Measurements from ENCODE around the gene SBF2.
"Not testable (repeated sequence)": the region's sequence is repeated elsewhere in the genome, so short reads cannot be mapped to it uniquely, and the experiment has no call there.

The SBF2 gene

DNA sequence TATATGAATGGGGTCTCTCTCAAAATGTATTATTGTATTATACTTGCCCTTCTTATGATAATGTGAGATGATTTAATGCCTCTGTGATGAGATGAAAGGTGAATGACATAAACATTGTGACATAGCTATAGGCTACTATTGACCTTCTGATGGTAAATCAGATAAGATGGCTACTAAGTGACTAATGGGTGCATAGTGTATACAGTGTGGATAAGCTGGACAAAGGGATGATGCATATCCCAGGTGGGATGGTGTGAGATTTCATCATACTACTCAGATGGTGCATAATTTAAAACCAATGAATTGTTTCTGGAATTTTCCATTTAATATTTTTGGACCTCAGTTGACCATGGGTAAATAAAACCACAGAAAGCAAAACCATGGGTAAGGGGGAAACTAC lies 243.5 kb downstream of the SBF2 start:
- Mint-ChIP-seq H3K4me1 (ENCODE audit: low read depth) (no peaks in the 10 kb centered on the region), H3K36me3 (ENCODE audit: low read depth) (no peaks in the 10 kb centered on the region), H3K27me3 (no peaks in the 10 kb centered on the region), H3K27ac (no peak overlapping the region), H3K4me3 (no peak overlapping the region), H3K9me3 (peaks cover under 1% of the 10 kb centered on the region)
- no peak for DNase-seq

DNA sequence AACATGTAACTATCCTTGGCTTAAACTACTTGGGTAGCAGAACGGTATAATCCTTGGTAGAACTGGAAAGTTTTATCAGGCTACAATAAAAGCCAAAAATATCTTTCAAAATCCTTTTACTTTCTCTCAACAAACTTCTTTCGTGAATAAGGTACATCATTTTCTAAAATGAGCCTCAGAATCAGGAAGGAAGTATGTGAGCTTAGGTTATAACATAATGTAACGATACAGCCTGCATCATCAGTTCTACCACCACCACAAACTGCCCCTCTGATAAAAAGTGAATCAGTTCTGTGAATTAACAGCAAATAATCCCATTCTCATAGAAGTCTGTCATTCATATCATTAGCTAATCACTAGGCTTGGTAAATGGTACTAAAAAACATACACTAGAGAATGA lies 244.3 kb downstream of the SBF2 start:
- H3K9me3 Mint-ChIP-seq, result peaks cover 3% of the 10 kb centered on the region
- no peak for DNase-seq
- H3K36me3 Mint-ChIP-seq (ENCODE audit: low read depth), result peaks cover under 1% of the 10 kb centered on the region
- H3K27me3 Mint-ChIP-seq, result no peaks in the 10 kb centered on the region
- H3K4me1 Mint-ChIP-seq (ENCODE audit: low read depth), result no peaks in the 10 kb centered on the region
- no peak overlapping the region for H3K27ac Mint-ChIP-seq
- H3K4me3 Mint-ChIP-seq, result no peak overlapping the region

GRCh38 chr11:10048350-10048749 lies 245.7 kb downstream of the SBF2 start:
- no peak for DNase-seq

DNA sequence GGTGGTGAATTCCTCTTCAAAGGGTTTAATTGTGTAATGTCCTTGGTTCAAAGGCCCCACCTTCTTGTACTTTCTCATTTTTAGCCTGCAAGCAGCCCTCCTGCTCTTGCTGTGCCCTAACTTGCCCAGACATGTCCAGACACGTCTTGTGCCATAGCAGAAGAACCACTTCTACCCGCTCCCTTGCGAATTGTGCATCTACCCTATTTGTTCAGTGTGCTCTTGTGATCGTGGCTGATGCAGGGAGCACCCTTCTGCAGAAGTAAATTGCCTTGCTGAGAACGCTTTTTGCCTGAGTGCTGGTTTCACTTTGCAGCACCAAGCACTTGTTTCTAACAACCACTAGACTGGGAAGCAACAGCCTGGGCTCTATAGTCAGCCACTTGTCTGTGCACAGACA lies 249.4 kb downstream of the SBF2 start:
- H3K27ac Mint-ChIP-seq, result no peak overlapping the region
- H3K36me3 Mint-ChIP-seq (ENCODE audit: low read depth), result peaks cover 28% of the 10 kb centered on the region
- no peaks in the 10 kb centered on the region for H3K27me3 Mint-ChIP-seq
- peaks cover 14% of the 10 kb centered on the region for H3K9me3 Mint-ChIP-seq
- DNase-seq, result no peak
- no peak overlapping the region for H3K4me3 Mint-ChIP-seq
- H3K4me1 Mint-ChIP-seq (ENCODE audit: low read depth), result no peaks in the 10 kb centered on the region

More at GRCh38 chr11:10048350-10048749, 245.7 kb downstream of the SBF2 start:
- Mint-ChIP-seq H3K27ac (no peak overlapping the region), H3K4me3 (no peak overlapping the region), H3K4me1 (ENCODE audit: low read depth) (no peaks in the 10 kb centered on the region), H3K27me3 (no peaks in the 10 kb centered on the region), H3K9me3 (peaks cover 8% of the 10 kb centered on the region), H3K36me3 (ENCODE audit: low read depth) (peaks cover 11% of the 10 kb centered on the region)

GRCh38 chr11:10042699-10043098 lies 251.3 kb downstream of the SBF2 start:
- Mint-ChIP-seq H3K4me3 (no peak overlapping the region), H3K9me3 (peaks cover 14% of the 10 kb centered on the region), H3K27ac (no peak overlapping the region), H3K4me1 (ENCODE audit: low read depth) (no peaks in the 10 kb centered on the region), H3K36me3 (ENCODE audit: low read depth) (peaks cover 28% of the 10 kb centered on the region), H3K27me3 (no peaks in the 10 kb centered on the region)
- DNase-seq, result no peak

DNA sequence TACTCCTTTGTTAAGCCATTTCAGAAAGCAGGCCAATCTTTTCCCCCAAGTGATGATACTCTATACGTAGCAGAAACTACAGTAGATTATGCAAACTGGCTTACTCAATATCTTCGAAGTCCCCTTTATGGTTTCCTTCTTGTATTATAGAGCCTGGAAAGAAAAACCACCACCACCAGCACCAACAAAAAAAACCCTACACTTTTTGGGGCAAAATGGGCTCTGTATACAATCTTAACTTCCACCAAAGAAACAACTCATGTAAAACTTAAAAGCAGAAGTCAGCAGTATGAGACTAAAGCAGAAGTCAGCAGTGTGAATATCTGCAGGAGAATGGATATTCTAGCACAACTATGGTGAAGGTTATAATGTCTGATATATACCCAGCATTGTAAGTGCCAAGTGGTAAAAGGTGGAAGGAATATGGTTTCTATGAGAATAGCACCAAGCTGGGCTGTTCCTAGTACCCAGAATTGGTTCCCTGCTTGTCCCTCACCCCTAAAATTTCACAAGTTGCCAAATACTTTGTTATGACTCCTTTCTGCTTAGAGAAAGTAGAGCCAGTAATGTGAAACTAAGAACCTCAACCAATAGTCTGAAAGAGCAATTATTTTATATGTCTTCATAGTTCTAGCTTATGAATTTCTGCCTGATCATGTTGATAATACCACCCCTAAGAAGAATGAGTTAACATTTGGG lies 252.1 kb downstream of the SBF2 start:
- Mint-ChIP-seq H3K27me3 (no peaks in the 10 kb centered on the region), H3K9me3 (peaks cover 14% of the 10 kb centered on the region), H3K4me3 (no peak overlapping the region), H3K27ac (no peak overlapping the region), H3K4me1 (ENCODE audit: low read depth) (no peaks in the 10 kb centered on the region), H3K36me3 (ENCODE audit: low read depth) (peaks cover 28% of the 10 kb centered on the region)
- no peak for DNase-seq

GRCh38 chr11:10041332-10041731 lies 252.7 kb downstream of the SBF2 start:
- no peak for DNase-seq
- Mint-ChIP-seq H3K4me3 (no peak overlapping the region), H3K36me3 (ENCODE audit: low read depth) (peaks cover 28% of the 10 kb centered on the region), H3K4me1 (ENCODE audit: low read depth) (no peaks in the 10 kb centered on the region), H3K9me3 (peaks cover 14% of the 10 kb centered on the region), H3K27ac (no peak overlapping the region), H3K27me3 (no peaks in the 10 kb centered on the region)

DNA sequence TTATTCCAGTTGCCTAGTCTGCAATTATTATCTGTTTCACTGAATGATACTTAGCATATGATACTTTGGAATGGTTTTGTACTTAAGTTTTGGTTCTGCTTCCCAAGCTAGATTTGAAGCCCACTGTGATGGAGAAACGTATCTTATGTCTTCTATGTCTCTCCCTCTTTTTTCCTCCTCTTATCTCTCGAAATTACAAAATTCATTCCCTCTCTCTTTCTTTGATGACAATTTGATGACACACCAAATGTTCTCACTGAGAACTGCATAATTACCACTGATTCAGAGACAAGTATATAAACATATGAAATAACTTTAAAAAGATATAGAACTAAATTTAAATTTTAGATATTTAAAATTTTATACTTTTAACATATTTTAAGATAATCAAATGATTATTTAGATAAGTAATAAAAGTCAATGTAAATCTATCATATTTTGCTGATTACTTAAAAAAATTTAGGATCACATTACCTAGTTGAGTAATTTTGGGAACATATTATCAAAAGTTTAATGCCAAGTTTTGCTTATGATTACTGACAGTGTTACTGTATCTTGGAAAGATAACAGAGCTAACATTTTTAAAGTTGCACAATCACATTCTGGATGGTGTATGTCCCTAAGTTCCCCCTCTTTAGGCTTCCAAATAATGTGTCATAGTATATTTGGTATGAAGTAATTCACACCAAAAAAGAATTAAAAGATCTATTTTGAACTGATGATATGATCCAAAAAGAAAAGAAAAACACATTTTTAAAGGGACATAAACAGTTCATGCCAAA lies 255.3 kb downstream of the SBF2 start:
- peaks cover 19% of the 10 kb centered on the region for H3K36me3 Mint-ChIP-seq (ENCODE audit: low read depth)
- no peaks in the 10 kb centered on the region for H3K4me1 Mint-ChIP-seq (ENCODE audit: low read depth)
- no peak overlapping the region for H3K27ac Mint-ChIP-seq
- no peak overlapping the region for H3K4me3 Mint-ChIP-seq
- peaks cover 6% of the 10 kb centered on the region for H3K9me3 Mint-ChIP-seq
- no peak for DNase-seq
- no peaks in the 10 kb centered on the region for H3K27me3 Mint-ChIP-seq

- DNase-seq; H3K4me3 Mint-ChIP-seq; H3K4me1 Mint-ChIP-seq (ENCODE audit: low read depth); H3K27ac Mint-ChIP-seq; H3K27me3 Mint-ChIP-seq; H3K9me3 Mint-ChIP-seq; H3K36me3 Mint-ChIP-seq (ENCODE audit: low read depth): not testable (repeated sequence)
Observed at GRCh38 chr11:10035932-10036331, 258.1 kb downstream of the SBF2 start.

GRCh38 chr11:10032935-10033334 lies 261.1 kb downstream of the SBF2 start:
- no peak for DNase-seq
- H3K27me3 Mint-ChIP-seq, result no peaks in the 10 kb centered on the region
- H3K4me3 Mint-ChIP-seq, result no peak overlapping the region
- H3K9me3 Mint-ChIP-seq, result no peaks in the 10 kb centered on the region
- H3K4me1 Mint-ChIP-seq (ENCODE audit: low read depth), result no peaks in the 10 kb centered on the region
- no peak overlapping the region for H3K27ac Mint-ChIP-seq
- peaks cover 6% of the 10 kb centered on the region for H3K36me3 Mint-ChIP-seq (ENCODE audit: low read depth)

GRCh38 chr11:10030122-10030490 lies 263.9 kb downstream of the SBF2 start:
- H3K36me3 Mint-ChIP-seq (ENCODE audit: low read depth), result peaks cover 12% of the 10 kb centered on the region
- H3K9me3 Mint-ChIP-seq, result no peaks in the 10 kb centered on the region
- no peak overlapping the region for H3K27ac Mint-ChIP-seq
- no peak overlapping the region for H3K4me3 Mint-ChIP-seq
- no peaks in the 10 kb centered on the region for H3K27me3 Mint-ChIP-seq
- DNase-seq, result no peak
- H3K4me1 Mint-ChIP-seq (ENCODE audit: low read depth), result no peaks in the 10 kb centered on the region

GRCh38 chr11:10029386-10030121 lies 264.5 kb downstream of the SBF2 start:
- no peaks in the 10 kb centered on the region for H3K9me3 Mint-ChIP-seq
- no peak overlapping the region for H3K27ac Mint-ChIP-seq
- H3K36me3 Mint-ChIP-seq (ENCODE audit: low read depth), result peaks cover 12% of the 10 kb centered on the region
- H3K4me1 Mint-ChIP-seq (ENCODE audit: low read depth), result no peaks in the 10 kb centered on the region
- no peak overlapping the region for H3K4me3 Mint-ChIP-seq
- H3K27me3 Mint-ChIP-seq, result no peaks in the 10 kb centered on the region
- no peak for DNase-seq

GRCh38 chr11:10026514-10026913 lies 267.5 kb downstream of the SBF2 start:
- H3K36me3 Mint-ChIP-seq (ENCODE audit: low read depth), result peaks cover 12% of the 10 kb centered on the region
- no peak overlapping the region for H3K27ac Mint-ChIP-seq
- no peaks in the 10 kb centered on the region for H3K9me3 Mint-ChIP-seq
- no peak for DNase-seq
- H3K4me3 Mint-ChIP-seq, result no peak overlapping the region
- H3K27me3 Mint-ChIP-seq, result no peaks in the 10 kb centered on the region
- peaks cover 6% of the 10 kb centered on the region for H3K4me1 Mint-ChIP-seq (ENCODE audit: low read depth)

DNA sequence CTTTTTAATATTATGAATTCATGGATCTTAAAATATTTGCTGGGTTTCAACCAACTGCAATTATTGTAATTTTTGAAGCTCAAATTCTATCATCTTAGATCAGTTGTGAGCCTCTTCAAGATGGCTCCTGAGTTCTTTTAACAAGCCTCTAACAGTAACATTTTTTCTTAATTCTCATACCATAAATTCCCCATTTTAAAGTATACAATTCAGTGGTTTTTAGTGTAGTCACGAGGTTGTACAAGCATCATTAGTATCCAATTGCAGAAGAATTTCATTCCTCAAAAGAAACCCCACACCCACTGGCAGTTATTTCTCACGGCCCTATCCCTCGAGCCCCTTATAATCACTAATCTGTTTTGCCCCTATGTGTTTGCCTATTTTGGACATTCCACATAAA lies 270.8 kb downstream of the SBF2 start:
- Mint-ChIP-seq H3K9me3 (no peaks in the 10 kb centered on the region), H3K36me3 (ENCODE audit: low read depth) (peaks cover 7% of the 10 kb centered on the region), H3K4me1 (ENCODE audit: low read depth) (peaks cover 15% of the 10 kb centered on the region), H3K27me3 (no peaks in the 10 kb centered on the region), H3K4me3 (no peak overlapping the region), H3K27ac (no peak overlapping the region)
- DNase-seq, result no peak

- Mint-ChIP-seq H3K27ac (no peak overlapping the region), H3K9me3 (no peaks in the 10 kb centered on the region), H3K4me1 (ENCODE audit: low read depth) (peaks cover 15% of the 10 kb centered on the region), H3K4me3 (no peak overlapping the region), H3K27me3 (no peaks in the 10 kb centered on the region), H3K36me3 (ENCODE audit: low read depth) (peaks cover 5% of the 10 kb centered on the region)
- DNase-seq, result no peak
Observed at GRCh38 chr11:10022764-10023163, 271.3 kb downstream of the SBF2 start.

All from activated T-cell treated with anti-CD3 and anti-CD28 coated beads, Interleukin-2, amount 50 U/mL, for 24 hours (primary cell).